AG04449 (cell line): ENCODE measurements around the gene TNS3.

ENCODE experiments used
- CTCF ChIA-PET: fragments of 350-600 bp; formaldehyde crosslinking; extraction: SDS; loops from one replicate; lab custom pipeline; 2021; ENCODE audit warnings: antibody characterized with exemption; lab: Yijun Ruan, JAX
- POLR2A ChIA-PET: fragments of 400-600, 350-600 bp; formaldehyde crosslinking; extraction: SDS; loops from one replicate; lab custom pipeline; 2020; ENCODE audit warnings: antibody characterized with exemption, inconsistent platforms; lab: Yijun Ruan, JAX
- DNase-seq: peaks from one replicate; pipeline ENCODE4 v3.0.0-alpha.2; 2010; ENCODE audit warnings: low read depth, low spot score
- H3K4me3 ChIP-seq: 2 replicates; pipeline ENCODE4 v1.5.1; 2011; ENCODE audit warnings: low read depth, mild to moderate bottlenecking, control low read depth, low read length
- CTCF ChIP-seq: IDR thresholded peaks from one replicate; pipeline ENCODE4 v1.5.1; 2011; ENCODE audit warnings: mild to moderate bottlenecking, moderate library complexity, low read length, control low read depth, inconsistent platforms; ENCODE audit not compliant: insufficient read depth; ENCODE audit errors: missing control alignments

Gene TNS3

GRCh38 chr7:47433564-47433895 is 148.4 kb downstream of the TNS3 start:
- ChIA-PET POLR2A (no interaction called here), CTCF (interaction anchor here (0.7 to 4.6 kb wide), 4 partner anchors 11 to 385 kb away, joined by 3 to 78 read pairs (median 32); no protein-coding TSS in a partner anchor)
- no peak for DNase-seq
- TF ChIP-seq CTCF: no peak
- H3K4me3 ChIP-seq: no peak overlapping the region

GRCh38 chr7:47432671-47433563 is 149.0 kb downstream of the TNS3 start:
- CTCF ChIA-PET: interaction anchor here (3.3 to 4.6 kb wide), 3 partner anchors 12 to 386 kb away, joined by 27 to 78 read pairs (median 37); no protein-coding TSS in a partner anchor
- POLR2A ChIA-PET: no interaction called here
- no peak for TF ChIP-seq CTCF
- H3K4me3 ChIP-seq: no peak overlapping the region
- DNase-seq: no peak

GRCh38 chr7:47430422-47430821 is 151.5 kb downstream of the TNS3 start:
- TF ChIP-seq CTCF: no peak
- ChIA-PET CTCF (interaction anchor here (3.5 kb wide), 1 partner anchor 164 kb away, joined by 17 read pairs; no protein-coding TSS in a partner anchor), POLR2A (no interaction called here)
- H3K4me3 ChIP-seq: no peak overlapping the region
- DNase-seq: no peak

GRCh38 chr7:47428768-47429472 is 153.0 kb downstream of the TNS3 start:
- TF ChIP-seq CTCF: no peak
- CTCF ChIA-PET: interaction anchor here (0.6 to 3.5 kb wide), 3 partner anchors 10 to 391 kb away, joined by 3 to 17 read pairs (median 4); no protein-coding TSS in a partner anchor
- POLR2A ChIA-PET: no interaction called here
- H3K4me3 ChIP-seq: no peak overlapping the region
- no peak for DNase-seq

- ChIA-PET CTCF (interaction anchor here (0.6 to 3.5 kb wide), 3 partner anchors 10 to 391 kb away, joined by 3 to 17 read pairs (median 4); no protein-coding TSS in a partner anchor), POLR2A (no interaction called here)
- no peak for DNase-seq
Observed at GRCh38 chr7:47428052-47428767, 153.7 kb downstream of the TNS3 start.

More at GRCh38 chr7:47428052-47428767, 153.7 kb downstream of the TNS3 start:
- H3K4me3 ChIP-seq: no peak overlapping the region
- no peak for TF ChIP-seq CTCF
